IPS-NIHi11 (cell line): ENCODE data around the gene CCNJL.
"Not testable (repeated sequence)": the region's sequence is repeated elsewhere in the genome, so short reads cannot be mapped to it uniquely, and the experiment has no call there.

Experiments
- DNase-seq: peaks from one replicate; pipeline ENCODE4 v3.0.0; 2012; ENCODE audit warnings: mixed read lengths, low spot score

The CCNJL gene, protein sequence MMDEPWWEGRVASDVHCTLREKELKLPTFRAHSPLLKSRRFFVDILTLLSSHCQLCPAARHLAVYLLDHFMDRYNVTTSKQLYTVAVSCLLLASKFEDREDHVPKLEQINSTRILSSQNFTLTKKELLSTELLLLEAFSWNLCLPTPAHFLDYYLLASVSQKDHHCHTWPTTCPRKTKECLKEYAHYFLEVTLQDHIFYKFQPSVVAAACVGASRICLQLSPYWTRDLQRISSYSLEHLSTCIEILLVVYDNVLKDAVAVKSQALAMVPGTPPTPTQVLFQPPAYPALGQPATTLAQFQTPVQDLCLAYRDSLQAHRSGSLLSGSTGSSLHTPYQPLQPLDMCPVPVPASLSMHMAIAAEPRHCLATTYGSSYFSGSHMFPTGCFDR

DNA sequence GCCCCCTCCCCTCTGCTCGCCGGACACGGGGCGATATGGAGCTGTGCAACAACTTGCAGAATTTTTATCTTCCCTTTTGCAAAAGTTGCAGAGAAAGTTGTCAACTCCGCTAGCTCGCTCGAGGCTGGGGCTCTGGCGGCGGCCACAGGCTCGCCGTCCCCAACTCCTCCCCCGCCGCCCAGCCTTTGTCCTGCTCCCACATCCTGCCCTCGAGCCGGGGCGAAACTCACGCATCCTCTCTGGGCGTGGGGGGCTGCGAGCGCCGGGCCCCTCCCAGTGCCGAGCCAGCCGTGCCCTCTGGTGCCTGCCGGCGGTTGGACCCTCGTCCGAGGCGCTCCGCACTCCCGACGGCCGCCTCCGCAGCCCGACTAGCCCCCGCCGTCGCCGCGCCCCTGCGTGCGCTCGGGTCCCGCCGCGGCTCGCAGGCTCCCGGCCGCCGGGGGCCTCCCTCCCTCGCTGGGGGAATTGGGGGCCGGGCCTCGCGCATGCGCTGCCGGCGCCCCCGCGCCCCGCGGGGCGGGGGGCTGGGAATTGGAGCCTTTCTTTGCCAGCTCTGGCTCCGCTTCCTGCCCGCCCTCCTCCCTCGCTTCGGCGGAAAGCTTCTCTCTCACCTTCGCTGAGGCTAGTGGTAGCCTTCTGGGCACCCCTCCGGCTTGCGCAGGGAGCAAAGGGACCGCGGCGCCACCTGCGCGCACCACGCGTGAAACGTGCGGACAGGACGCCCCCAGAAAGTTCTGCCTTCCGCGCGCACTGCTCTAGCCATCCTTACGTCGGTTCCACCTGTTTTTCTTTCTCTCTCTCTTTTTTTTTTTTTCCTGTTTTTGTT is at the start of gene CCNJL:
Gene CCNJL (minus strand): TSS at position 431 of the 826 bp plus-strand sequence. CDS start 641 bp downstream, outside the sequence.
- peak; percentile 98 for DNase-seq

DNA sequence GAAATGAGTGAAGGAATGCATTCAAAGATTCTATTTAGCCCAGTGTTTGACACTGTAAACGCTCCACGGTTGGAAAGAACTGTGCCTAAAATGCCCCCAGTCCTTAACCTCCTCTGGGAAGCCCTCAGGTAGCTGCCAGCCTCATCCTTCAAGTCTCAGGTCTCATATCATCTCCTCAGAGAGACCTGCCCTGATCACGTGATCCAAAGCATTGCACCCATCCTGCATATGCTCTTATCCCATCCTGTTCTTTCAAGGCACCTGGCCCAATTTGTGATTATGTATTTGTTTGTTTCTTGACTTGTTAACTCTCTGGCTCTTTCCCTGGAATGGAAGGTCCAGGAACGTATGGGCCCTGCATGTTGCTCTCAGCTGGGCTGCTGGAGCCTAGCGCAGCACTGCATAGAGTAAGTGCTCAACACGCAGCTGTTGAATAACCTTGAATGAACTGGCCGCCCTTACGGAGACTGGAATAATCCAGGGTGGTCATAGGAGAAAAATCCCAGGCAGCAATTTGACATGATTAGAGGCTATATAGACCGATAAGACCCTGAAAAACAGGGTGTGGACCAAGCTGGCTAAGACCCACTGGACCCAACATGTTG is 49.4 kb upstream of the CCNJL start:
- DNase-seq = no peak

- no peak for DNase-seq
Observed at GRCh38 chr5:160360310-160360709, 47.9 kb upstream of the CCNJL start.

- peak; percentile 41 for DNase-seq
Observed at GRCh38 chr5:160359816-160360215, 47.5 kb upstream of the CCNJL start.

- no peak for DNase-seq
Observed at GRCh38 chr5:160359242-160359641, 46.9 kb upstream of the CCNJL start.

GRCh38 chr5:160357861-160358411 is 45.6 kb upstream of the CCNJL start:
- DNase-seq = no peak

- no peak for DNase-seq
Observed at GRCh38 chr5:160357394-160357793, 45.0 kb upstream of the CCNJL start.

- DNase-seq = peak; percentile 35
Observed at GRCh38 chr5:160356550-160357347, 44.4 kb upstream of the CCNJL start.

- no peak for DNase-seq
Observed at GRCh38 chr5:160354666-160355065, 42.3 kb upstream of the CCNJL start.

DNA sequence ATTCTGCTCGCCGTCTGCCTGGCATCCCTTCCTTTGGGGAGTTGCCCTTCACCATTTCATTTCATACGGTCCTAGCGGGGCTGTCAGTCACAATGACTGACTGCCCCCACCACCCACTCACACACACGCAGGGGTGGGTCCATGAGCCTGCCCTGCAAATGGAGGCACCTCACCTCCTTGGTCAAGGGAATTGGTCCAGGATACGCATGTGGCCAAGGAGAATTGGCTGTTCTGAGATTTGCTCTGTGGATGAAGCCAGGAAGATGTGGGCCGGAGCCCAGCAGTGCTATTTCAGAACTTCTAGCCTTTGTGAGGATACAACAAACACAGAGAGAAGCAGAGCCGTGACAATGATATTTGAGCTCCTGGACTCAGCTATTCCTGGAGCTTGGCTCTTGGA is 41.0 kb upstream of the CCNJL start:
- peak; percentile 65 for DNase-seq

DNA sequence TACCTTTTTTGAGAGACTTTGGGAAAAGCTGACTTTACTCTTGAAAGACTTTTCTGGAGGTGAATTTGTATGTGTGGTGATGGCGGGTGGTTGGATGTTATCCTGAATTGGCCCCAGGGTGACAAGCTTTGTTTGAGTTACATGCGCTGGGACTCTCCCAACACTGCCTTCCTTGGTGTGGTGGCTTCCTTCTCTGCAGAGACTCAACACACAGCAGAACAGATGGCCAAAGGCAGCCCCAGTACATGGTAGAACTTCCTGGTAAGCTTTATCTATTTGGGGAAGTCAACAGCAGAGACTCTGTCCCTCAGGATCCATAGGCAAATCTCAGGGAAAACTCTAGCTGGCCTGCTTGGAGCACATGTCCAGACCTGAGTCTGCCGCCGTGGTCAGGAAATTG is 39.9 kb upstream of the CCNJL start:
- DNase-seq = no peak

GRCh38 chr5:160349935-160350303 is 37.6 kb upstream of the CCNJL start:
- DNase-seq = no peak

DNA sequence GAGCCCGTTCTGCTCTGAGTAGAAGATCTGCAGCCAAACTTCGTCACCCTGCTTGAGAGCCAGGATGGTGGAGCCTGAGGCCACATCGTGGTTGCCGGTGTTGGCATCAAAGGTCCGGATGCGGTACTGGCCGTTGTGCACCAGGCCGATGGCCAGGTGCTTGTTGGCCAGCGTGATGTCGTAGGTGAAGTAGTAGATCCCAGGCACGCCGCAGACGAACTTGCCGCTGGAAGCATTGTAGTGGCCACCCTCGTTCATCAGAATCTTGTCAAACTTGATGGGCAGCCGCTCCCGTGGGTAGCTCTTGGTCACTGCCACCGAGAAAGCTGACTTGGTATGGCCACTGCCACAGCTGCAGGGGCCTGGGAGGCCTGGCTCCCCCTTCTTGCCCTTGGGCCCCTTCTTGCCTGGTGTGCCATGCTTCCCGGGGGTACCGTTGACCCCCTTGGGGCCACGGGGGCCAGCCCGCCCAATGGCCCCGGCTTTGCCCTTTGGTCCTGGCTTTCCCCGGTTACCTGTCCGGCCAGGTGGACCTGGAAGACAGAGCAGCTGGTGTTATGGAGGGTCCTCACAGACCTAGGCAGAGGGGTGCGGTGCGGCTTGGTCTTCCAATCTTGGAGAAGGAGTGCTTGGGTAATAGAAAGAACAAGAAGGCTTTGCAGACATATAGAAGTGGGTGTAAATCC is 37.0 kb upstream of the CCNJL start:
- DNase-seq = no peak

DNA sequence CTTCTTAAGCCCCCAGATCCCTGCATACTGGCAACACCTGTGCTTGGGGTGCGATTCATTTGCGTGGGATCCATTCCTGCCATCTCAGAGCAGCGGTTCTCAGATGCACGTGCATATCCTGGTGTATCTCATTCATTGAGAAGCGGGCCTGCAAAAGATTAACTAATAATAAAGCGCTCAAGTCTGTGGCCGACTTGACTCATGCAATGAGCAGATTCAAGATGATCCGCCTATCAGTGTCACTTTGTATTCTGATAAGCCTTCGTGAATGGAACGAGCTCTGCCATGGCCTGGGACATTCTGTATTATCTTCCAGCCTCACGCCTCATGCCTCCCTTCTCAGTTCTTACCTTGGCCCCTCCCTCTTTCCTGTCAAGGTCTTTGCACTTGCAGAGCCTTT is 35.7 kb upstream of the CCNJL start:
- no peak for DNase-seq

GRCh38 chr5:160347448-160347847 is 35.1 kb upstream of the CCNJL start:
- DNase-seq = no peak

DNA sequence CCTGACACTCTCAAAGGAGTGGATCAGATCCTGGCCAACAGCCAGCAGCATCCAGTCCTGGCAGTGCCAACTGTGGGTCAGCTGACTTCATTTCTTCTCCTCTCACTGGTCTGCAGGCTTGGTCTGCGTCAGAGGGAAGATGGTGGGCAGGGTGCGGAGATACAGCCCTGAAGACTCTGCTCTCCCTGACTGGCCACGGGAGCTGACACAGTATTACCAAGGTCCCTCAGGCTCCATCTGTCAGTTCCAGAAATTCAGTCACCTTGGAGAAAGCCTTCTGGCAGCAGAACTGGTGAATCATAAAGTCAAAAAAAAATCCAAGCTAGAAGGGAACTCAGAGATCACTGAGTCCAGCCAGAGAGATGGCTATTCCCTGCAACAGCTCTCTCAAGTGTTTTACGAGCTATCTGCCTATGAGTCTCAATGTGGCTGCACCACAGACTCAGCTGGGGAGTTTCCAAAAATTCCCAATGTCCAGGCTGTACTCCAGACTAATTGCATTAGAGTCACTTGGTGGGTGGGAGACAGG is 30.1 kb upstream of the CCNJL start:
- DNase-seq = no peak

GRCh38 chr5:160341309-160341870 is 29.0 kb upstream of the CCNJL start:
- no peak for DNase-seq

GRCh38 chr5:160340513-160340912 is 28.1 kb upstream of the CCNJL start:
- not testable (repeated sequence) for DNase-seq

- DNase-seq = no peak
Observed at GRCh38 chr5:160339406-160340130, 27.2 kb upstream of the CCNJL start.

DNA sequence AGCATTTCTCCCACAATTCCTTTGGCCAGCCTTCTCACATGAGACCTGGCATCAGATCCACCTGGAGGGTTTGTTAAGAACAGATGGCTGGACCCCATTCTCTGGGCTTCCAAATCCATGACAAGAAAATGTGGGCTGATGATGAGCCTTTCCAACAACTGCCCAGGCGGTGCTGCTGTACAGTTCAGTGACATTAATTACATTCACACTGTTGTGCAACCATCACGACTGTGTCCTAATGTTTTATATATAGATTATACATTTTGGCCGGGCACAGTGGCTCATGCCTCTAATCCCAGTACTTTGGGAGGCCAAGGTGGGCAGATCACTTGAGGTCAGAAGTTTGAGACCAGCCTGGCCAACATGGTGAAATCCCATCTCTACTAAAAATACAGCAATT is 22.4 kb upstream of the CCNJL start:
- DNase-seq = not testable (repeated sequence)
